Activated T-helper 17 cell treated with anti-CD3 and anti-CD28 coated beads, Interleukin-2, amount 50 U/mL, for 72 hours (primary cell): ENCODE measurements around the gene ASPA. TPM values are rescaled to one million over a fixed set of nuclear protein-coding genes. Genes with fewer than 3 reads are reported as not detected.

Source experiments
- ATAC-seq: fragments of 150-1000 bp; cut with Tn5 transposase; replicated peaks from 2 replicates; pipeline ENCODE4 v1.10.0; 2021; ENCODE audit warnings: mild to moderate bottlenecking, moderate library complexity
- H3K27ac Mint-ChIP-seq: one replicate; pipeline ENCODE4 v1.8.0; 2022; ENCODE audit warnings: mixed read lengths
- H3K27me3 Mint-ChIP-seq: one replicate; pipeline ENCODE4 v1.8.0; 2022; ENCODE audit warnings: mixed read lengths
- H3K36me3 Mint-ChIP-seq: one replicate; pipeline ENCODE4 v1.8.0; 2022; ENCODE audit warnings: low read depth, mild to moderate bottlenecking, mixed read lengths
- H3K4me1 Mint-ChIP-seq: one replicate; pipeline ENCODE4 v1.8.0; 2022; ENCODE audit warnings: mixed read lengths
- H3K4me3 Mint-ChIP-seq: one replicate; pipeline ENCODE4 v1.8.0; 2022; ENCODE audit warnings: mild to moderate bottlenecking, mixed read lengths
- H3K9me3 Mint-ChIP-seq: one replicate; pipeline ENCODE4 v1.8.0; 2022; ENCODE audit warnings: mixed read lengths
- total RNA-seq, 2 donors: library from RNA; stranded (reverse); gene quantifications; one replicate each; pipeline ENCODE4 v1.2.3, GENCODE V29; 2022

The ASPA gene
- total RNA-seq, 2 donors from 2014 or later = 0.05 TPM; not detected in 1

DNA sequence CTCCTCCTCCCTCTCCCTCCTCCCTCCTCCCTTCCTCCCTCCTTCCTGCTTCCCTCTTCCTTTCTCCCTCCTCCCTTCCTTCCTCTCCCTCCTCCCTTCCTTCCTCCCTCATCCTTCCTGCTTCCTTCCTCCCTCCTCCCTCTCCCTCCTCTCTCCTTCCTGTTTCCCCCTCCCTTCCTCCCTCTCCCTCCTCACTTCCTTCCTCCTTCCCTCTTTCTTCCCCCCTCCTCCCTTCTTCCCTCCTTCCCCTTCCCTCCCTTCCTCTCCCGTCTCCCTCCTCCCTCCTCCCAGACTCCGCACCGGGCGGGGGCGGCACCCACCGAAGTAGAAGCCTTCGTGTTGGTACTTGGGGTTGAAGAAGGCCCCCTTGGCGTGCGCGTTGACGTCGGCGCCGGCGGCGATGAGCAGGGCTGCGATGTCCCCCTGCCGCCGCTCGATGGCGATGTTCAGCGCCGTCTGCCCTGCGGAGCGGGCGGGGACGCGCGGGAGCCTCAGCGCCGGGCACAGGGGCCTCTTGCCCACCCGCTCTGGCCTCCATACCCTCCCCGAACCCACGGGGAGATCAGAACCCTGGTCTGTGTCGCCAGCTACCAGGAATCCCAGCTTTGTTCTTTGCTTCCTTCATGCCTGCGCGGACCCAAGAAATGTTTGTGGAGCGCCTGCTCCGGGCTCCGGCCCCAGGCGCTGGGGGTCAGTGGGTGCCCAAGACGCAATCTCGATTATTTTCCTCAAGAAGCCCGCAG is 59.6 kb downstream of the ASPA start:
- no peaks in the 10 kb centered on the region for H3K36me3 Mint-ChIP-seq
- ATAC-seq = peak; percentile 89
- H3K4me1 Mint-ChIP-seq = no peaks in the 10 kb centered on the region
- H3K4me3 Mint-ChIP-seq = peak overlapping the region; percentile 54
- H3K9me3 Mint-ChIP-seq = no peaks in the 10 kb centered on the region
- H3K27me3 Mint-ChIP-seq = peaks cover 4% of the 10 kb centered on the region
- H3K27ac Mint-ChIP-seq = no peak overlapping the region

DNA sequence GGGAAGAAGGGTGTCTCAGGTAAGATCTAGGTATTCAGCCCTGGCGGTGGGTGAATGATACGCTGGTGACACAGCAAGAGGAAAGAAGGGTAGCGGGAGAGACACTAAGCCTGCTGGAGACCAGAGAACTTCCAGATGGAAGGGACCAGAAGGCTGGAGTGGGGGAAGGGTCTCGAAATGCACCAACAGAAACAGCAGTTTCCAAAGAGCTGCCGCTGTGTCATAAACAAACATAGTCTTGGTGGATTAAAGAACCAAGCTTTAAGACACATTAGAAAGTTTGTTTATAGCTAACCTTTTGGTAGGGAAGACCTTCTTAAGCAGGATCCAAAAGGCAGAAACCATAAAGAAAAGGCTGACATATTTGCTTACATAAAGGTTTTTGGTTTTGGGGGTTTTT is 60.9 kb downstream of the ASPA start:
- Mint-ChIP-seq H3K27me3 (peaks cover 7% of the 10 kb centered on the region), H3K36me3 (no peaks in the 10 kb centered on the region), H3K4me1 (no peaks in the 10 kb centered on the region), H3K27ac (no peak overlapping the region), H3K9me3 (no peaks in the 10 kb centered on the region), H3K4me3 (no peak overlapping the region)
- no peak for ATAC-seq

- Mint-ChIP-seq H3K27ac (no peak overlapping the region), H3K4me3 (no peak overlapping the region), H3K9me3 (no peaks in the 10 kb centered on the region), H3K27me3 (peaks cover 11% of the 10 kb centered on the region), H3K4me1 (no peaks in the 10 kb centered on the region), H3K36me3 (no peaks in the 10 kb centered on the region)
- no peak for ATAC-seq
Observed at GRCh38 chr17:3539881-3540540, 64.2 kb downstream of the ASPA start.

GRCh38 chr17:3542410-3543088 is 66.8 kb downstream of the ASPA start:
- Mint-ChIP-seq H3K36me3 (no peaks in the 10 kb centered on the region), H3K9me3 (no peaks in the 10 kb centered on the region)
- ATAC-seq = no peak

DNA sequence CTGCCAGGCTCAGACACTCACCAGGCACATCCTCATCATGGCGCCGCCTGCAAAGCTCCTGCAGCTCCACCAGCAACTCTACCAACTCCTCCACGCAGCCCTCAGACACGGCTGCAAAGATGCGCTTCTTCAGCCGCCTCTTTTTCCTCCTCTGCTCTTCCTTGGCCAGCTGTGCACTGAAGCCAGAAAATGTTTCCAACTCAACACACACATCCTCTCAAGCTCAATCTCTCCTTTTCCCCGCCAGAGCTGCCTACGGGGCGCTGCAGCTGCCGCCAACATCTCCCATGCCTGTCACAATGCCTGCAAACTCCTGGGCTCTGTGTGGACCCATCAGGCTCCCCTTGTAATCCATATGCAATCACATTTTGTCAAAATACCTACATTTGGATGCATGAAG is 67.7 kb downstream of the ASPA start:
- H3K27ac Mint-ChIP-seq = no peak overlapping the region
- H3K27me3 Mint-ChIP-seq = peaks cover 11% of the 10 kb centered on the region
- H3K9me3 Mint-ChIP-seq = no peaks in the 10 kb centered on the region
- H3K36me3 Mint-ChIP-seq = no peaks in the 10 kb centered on the region
- no peaks in the 10 kb centered on the region for H3K4me1 Mint-ChIP-seq
- ATAC-seq = no peak
- no peak overlapping the region for H3K4me3 Mint-ChIP-seq

More at GRCh38 chr17:3542410-3543088, 66.8 kb downstream of the ASPA start:
- H3K27ac Mint-ChIP-seq = no peak overlapping the region
- H3K4me1 Mint-ChIP-seq = no peaks in the 10 kb centered on the region
- peaks cover 11% of the 10 kb centered on the region for H3K27me3 Mint-ChIP-seq
- no peak overlapping the region for H3K4me3 Mint-ChIP-seq

DNA sequence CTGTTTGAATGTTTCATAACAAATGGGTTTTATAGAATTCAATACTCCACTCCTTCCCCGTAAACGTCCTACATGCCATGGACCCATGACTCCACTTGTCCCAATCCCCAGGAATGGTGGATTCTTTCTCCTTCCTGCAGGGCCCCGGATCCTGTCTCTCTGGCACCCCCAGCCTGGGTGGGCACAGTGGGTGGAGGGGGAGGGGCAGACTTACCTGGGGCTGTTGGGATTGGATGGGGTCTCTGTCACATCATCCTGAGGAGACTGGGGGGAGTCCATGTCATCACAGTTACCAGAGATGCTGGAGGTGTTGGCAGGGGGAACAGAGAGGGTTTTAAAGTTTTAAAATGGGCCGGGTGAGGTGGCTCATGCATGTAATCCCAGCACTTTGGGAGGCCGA is 68.6 kb downstream of the ASPA start:
- Mint-ChIP-seq H3K27ac (no peak overlapping the region), H3K36me3 (no peaks in the 10 kb centered on the region), H3K9me3 (no peaks in the 10 kb centered on the region)

GRCh38 chr17:3545151-3545550 is 69.4 kb downstream of the ASPA start:
- Mint-ChIP-seq H3K36me3 (no peaks in the 10 kb centered on the region), H3K4me1 (no peaks in the 10 kb centered on the region), H3K4me3 (no peak overlapping the region), H3K9me3 (no peaks in the 10 kb centered on the region), H3K27ac (no peak overlapping the region), H3K27me3 (peaks cover 11% of the 10 kb centered on the region)
- ATAC-seq = no peak

More for the DNA sequence above, 68.6 kb downstream of the ASPA start:
- no peak for ATAC-seq
- H3K27me3 Mint-ChIP-seq = peaks cover 11% of the 10 kb centered on the region
- no peaks in the 10 kb centered on the region for H3K4me1 Mint-ChIP-seq
- no peak overlapping the region for H3K4me3 Mint-ChIP-seq

DNA sequence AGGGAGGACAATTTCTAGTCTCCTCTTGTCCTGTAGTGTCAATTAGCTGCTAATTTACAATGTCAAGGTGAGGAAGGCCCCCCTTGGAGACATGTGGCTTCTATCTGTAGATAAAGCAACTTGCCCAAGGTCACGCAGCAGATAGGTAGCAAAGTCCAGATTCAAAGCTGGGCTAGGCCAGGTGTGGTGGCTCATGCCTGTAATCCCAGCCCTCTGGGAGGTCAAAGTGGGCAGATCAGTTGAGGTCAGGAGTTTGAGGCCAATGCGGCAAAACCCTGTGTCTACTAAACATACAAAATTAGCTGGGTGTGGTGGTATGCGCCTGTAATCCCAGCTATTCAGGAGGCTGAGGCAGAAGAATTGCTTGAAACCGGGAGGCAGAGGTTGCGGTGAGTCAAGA is 70.7 kb downstream of the ASPA start:
- peaks cover 9% of the 10 kb centered on the region for H3K27me3 Mint-ChIP-seq
- no peaks in the 10 kb centered on the region for H3K36me3 Mint-ChIP-seq
- H3K4me1 Mint-ChIP-seq = no peaks in the 10 kb centered on the region
- H3K9me3 Mint-ChIP-seq = no peaks in the 10 kb centered on the region
- ATAC-seq = no peak
- no peak overlapping the region for H3K4me3 Mint-ChIP-seq
- H3K27ac Mint-ChIP-seq = no peak overlapping the region

- H3K4me3 Mint-ChIP-seq = no peak overlapping the region
- H3K36me3 Mint-ChIP-seq = no peaks in the 10 kb centered on the region
- peaks cover 8% of the 10 kb centered on the region for H3K27me3 Mint-ChIP-seq
- no peak for ATAC-seq
- no peaks in the 10 kb centered on the region for H3K9me3 Mint-ChIP-seq
- no peaks in the 10 kb centered on the region for H3K4me1 Mint-ChIP-seq
- H3K27ac Mint-ChIP-seq = no peak overlapping the region
Observed at GRCh38 chr17:3546997-3547396, 71.2 kb downstream of the ASPA start.

DNA sequence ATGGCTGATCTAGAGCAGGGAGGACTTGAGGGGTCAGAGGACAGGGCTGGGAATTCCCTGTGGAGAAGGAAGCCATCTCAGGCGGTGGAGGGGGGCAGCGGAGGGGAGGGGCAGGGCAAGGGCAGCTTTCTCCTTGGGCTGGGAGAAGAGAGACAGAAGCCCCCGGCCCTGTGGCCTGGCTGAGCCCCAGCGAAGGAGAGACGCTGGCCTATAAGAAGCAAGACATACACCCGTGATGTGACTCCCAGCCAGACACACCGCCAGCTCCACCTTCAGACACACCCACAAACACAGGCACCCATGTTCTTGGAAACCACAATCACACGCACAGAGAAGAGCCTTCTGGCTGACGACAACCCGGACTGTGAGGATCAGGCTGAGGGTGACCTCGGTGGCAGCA is 71.8 kb downstream of the ASPA start:
- Mint-ChIP-seq H3K36me3 (no peaks in the 10 kb centered on the region), H3K27me3 (peaks cover 8% of the 10 kb centered on the region), H3K27ac (no peak overlapping the region), H3K4me1 (no peaks in the 10 kb centered on the region), H3K9me3 (no peaks in the 10 kb centered on the region), H3K4me3 (no peak overlapping the region)
- ATAC-seq = no peak

- no peak for ATAC-seq
- no peaks in the 10 kb centered on the region for H3K36me3 Mint-ChIP-seq
Observed at GRCh38 chr17:3549610-3550162, 73.9 kb downstream of the ASPA start.

DNA sequence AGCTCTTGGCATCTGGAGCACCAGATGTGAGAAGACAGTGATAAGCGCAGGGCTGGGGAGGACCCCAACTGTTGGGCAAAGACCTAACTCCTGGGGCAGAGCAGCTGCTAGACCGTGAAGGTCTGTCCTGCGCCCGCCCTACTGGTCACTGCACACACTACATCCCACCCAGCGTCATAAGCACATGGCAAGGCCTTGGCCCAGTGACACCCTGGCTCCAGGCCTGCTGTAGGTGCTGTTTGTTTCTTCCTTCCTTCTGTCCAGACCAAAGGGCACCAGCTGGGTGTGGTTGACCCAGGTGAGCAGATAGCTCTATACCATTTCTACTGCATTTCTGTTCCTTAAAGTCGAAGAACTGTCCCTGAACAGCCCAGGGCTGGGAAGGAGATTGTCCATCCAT is 75.4 kb downstream of the ASPA start:
- Mint-ChIP-seq H3K4me1 (no peaks in the 10 kb centered on the region), H3K27ac (no peak overlapping the region), H3K4me3 (no peak overlapping the region), H3K27me3 (peaks cover 14% of the 10 kb centered on the region), H3K9me3 (no peaks in the 10 kb centered on the region), H3K36me3 (no peaks in the 10 kb centered on the region)
- no peak for ATAC-seq

More at GRCh38 chr17:3549610-3550162, 73.9 kb downstream of the ASPA start:
- no peaks in the 10 kb centered on the region for H3K9me3 Mint-ChIP-seq
- H3K27me3 Mint-ChIP-seq = peaks cover 8% of the 10 kb centered on the region
- H3K4me1 Mint-ChIP-seq = no peaks in the 10 kb centered on the region
- H3K4me3 Mint-ChIP-seq = no peak overlapping the region
- no peak overlapping the region for H3K27ac Mint-ChIP-seq

DNA sequence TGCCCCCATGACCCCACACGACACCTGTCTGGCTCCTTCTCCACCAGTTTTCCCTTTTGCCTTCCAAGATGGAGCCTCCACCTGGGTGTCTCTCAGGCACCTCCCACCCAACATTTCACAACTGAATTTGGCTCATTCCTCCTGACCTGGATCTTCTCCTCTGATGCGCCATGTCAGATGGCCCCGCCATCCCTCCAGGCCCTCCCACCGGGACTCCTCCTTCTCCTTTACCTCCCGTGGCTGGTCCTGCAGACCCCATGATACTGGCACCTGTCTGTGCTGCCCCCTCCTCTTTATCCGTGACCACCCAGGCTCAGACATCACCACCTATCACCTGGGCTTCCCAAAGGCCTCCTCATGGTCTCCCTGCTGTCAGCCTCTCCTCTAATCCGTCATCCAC is 77.1 kb downstream of the ASPA start:
- H3K27ac Mint-ChIP-seq = peak overlapping the region; percentile 58
- no peaks in the 10 kb centered on the region for H3K9me3 Mint-ChIP-seq
- ATAC-seq = no peak
- H3K4me1 Mint-ChIP-seq = peaks cover 3% of the 10 kb centered on the region
- no peaks in the 10 kb centered on the region for H3K36me3 Mint-ChIP-seq
- no peak overlapping the region for H3K4me3 Mint-ChIP-seq
- H3K27me3 Mint-ChIP-seq = peaks cover 14% of the 10 kb centered on the region
